HG03045 (cell line): ENCODE results near the gene TEX12.
"Not testable (repeated sequence)": the region's sequence is repeated elsewhere in the genome, so short reads cannot be mapped to it uniquely, and the experiment has no call there.

Source experiments
- ATAC-seq: cut with Tn5 transposase; IDR thresholded peaks from one replicate; pipeline ENCODE4 v1.9.1; 2021; ENCODE audit warnings: mild to moderate bottlenecking, moderate library complexity; ENCODE audit not compliant: unreplicated experiment

Gene TEX12

GRCh38 chr11:112163875-112164685 lies 3.1 kb upstream of the TEX12 start, which contains the start of gene IL18:
IL18 (minus strand) TSS chr11:112164094; CDS start chr11:112155053, 9,041 bp downstream.
- ATAC-seq = no peak

- ATAC-seq = no peak
Measured at GRCh38 chr11:112165049-112165448, 2.1 kb upstream of the TEX12 start.

DNA sequence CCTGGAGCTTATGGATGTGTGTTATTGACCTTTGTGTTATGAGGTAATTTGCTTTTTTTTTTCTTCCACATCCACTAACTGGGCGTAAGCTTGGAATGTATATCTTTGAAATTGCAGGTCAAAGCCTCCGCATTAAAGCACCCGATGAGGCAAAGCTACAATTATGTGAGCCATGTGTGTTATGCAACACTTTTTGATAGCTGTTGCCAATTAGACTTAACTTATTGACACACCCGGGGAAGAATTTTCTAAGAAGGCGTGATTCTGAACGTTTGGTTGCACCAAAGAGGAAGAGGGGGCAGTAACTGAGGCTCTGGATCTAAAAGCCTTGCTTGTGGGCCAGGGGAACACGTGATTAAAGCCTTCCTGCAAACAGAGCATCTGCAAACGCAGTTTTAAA lies 610 bp upstream of the TEX12 start:
- ATAC-seq = no peak

- peak; percentile 49 for ATAC-seq
Measured at GRCh38 chr11:112172362-112172994, 5.3 kb downstream of the TEX12 start.

GRCh38 chr11:112173152-112173551 lies 6.0 kb downstream of the TEX12 start:
- no peak for ATAC-seq

DNA sequence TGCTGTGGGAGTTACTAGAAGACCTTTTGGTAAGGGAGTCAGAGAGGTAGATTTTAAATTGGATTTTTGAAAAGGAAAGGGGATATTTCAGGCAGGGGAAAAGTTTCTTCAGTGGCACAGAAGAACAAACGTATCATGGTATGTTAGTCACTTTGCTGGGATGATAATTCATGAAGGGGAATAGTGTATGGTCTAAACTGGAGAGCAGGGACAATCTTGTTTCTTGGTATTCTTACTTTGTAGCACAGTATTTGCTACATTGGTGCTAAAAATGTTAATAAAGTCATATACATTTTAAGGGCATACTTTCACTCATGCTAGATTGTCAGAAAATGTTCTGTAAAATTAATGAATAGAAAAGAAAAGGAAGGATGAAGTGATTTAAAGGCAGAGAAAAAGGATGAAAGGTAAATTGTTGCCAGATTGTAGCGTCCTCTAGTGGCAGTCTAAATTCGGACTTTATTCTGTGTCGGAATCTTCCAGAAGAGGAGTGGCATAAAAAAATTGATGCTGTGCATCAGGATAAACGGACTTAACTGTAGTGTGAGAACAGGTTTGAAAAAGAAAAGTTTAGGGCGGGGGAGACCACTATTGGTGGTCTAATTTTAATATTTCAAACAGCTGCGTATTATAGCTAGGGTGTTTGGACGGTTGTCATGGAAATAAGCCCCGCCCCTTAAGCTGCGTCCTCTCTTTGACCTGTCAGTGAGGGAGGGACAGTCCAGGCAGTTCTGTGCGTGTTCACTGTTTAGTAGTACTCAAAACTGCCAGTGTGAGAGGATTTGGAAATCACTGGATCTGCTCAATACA lies 7.8 kb downstream of the TEX12 start, which contains the start of gene BCO2:
BCO2 (plus strand) TSS at position 724 of the 810 bp plus-strand sequence. CDS start 90 bp downstream, outside the sequence.
- peak; percentile 50 for ATAC-seq

DNA sequence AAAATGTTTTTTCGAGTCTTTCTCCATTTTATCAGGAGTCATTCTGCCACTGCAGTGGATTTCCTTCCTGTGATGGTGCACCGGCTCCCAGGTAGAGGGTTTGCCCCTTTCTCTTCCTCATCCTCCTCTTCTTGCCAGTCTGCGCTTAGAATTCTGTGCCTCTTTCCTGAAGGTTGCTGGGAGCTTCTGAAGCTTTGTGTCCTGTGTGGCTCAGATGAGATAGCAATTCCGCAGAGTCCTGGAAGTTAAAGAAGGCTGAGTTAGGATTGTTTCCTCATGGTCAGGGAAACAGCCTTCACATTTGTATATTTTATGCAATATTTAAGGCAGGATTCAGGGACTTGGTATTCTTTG lies 8.4 kb downstream of the TEX12 start:
- ATAC-seq = no peak

DNA sequence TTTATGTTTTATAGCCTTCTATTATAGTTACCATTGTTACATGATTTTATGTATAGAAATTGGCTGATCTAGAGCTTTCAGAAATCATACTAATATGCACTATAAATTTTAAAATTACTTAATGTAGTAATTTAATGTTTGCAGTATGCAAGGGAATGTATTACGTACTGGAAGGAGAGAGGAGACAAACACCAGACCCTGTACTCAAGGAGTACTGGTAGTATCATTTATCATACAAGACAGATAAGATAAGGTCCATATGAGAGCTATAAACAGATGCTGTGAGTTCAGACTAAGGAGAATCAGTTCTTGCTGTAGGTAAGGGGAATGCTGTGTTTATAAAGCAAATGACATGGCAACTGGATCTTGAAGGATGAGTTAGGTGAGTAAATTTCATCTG lies 8.9 kb downstream of the TEX12 start:
- ATAC-seq = no peak

DNA sequence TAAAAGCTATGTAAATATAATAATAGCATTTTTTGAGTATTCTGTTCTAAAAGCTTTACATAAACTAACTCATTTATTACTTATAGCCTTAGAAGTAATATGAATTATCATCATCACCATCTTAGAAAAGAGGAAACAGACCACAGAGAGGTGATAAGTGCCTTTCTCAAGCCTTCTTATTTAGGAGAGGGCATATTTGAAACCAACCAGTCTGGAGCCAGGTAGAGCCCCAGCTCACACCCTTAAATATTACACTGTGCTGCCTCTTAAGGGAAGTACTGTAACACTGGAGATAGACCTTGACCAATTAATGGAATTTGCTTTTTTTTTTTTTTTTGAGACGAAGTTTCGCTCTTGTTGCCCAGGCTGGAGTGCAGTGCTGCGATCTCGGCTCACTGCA lies 10.4 kb downstream of the TEX12 start:
- no peak for ATAC-seq

- no peak for ATAC-seq
Measured at GRCh38 chr11:112178428-112178827, 11.3 kb downstream of the TEX12 start.

- ATAC-seq = no peak
Measured at GRCh38 chr11:112178936-112179335, 11.8 kb downstream of the TEX12 start.

- no peak for ATAC-seq
Measured at GRCh38 chr11:112179601-112180000, 12.4 kb downstream of the TEX12 start.

DNA sequence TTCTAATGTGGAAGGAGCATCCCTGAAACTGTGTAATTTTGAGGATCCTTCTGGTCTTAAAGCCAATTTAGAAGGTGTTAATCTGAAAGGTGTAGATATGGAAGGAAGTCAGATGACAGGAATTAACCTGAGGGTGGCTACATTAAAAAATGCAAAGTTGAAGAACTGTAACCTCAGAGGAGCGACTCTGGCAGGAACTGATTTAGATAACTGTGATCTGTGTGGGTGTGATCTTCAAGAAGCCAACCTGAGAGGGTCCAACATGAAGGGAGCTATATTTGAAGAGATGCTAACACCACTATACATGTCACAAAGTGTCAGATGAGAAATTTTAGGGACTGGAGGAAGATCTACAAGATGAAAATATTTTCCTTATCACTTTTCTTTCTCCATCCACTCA lies 15.7 kb downstream of the TEX12 start:
- no peak for ATAC-seq

DNA sequence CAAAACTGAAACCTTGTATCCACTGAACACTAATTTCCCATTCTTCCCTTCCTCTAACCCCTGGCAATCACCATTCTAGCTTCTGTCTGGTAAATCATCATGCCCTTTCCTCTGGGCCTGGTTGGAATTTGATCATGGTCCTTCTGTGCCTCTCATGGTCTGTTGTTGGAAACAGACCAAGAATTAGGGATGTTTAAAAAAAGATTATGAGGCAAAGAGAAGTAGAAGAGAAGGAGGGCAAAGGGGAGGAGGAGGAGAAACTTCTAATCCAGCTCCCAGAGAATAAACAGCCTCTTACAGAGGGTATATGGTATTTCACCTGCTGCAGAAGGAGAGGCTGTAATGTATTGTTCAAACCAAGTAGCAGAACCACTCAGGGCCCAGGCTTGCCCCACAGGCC lies 18.7 kb downstream of the TEX12 start:
- no peak for ATAC-seq

GRCh38 chr11:112186304-112186703 lies 19.1 kb downstream of the TEX12 start:
- ATAC-seq = no peak

DNA sequence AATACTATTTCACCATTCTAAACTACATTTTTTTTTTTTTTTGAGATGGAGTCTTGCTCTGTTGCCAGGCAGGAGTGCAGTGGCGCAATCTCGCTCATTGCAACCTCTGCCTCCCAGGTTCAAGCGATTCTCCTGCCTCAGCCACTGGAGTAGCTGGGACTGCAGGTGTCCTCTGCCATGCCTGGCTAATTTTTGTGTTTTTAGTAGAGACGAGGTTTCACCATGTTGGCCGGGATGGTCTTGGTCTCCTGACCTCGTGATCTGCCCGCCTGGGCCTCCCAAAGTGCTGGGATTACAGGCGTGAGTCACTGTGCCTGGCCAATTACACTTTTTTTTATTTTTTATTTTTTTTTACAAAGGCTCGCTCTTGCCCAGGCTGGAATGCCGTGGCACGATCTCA lies 27.9 kb downstream of the TEX12 start:
- not testable (repeated sequence) for ATAC-seq

- no peak for ATAC-seq
Measured at GRCh38 chr11:112195951-112196351, 28.8 kb downstream of the TEX12 start.

DNA sequence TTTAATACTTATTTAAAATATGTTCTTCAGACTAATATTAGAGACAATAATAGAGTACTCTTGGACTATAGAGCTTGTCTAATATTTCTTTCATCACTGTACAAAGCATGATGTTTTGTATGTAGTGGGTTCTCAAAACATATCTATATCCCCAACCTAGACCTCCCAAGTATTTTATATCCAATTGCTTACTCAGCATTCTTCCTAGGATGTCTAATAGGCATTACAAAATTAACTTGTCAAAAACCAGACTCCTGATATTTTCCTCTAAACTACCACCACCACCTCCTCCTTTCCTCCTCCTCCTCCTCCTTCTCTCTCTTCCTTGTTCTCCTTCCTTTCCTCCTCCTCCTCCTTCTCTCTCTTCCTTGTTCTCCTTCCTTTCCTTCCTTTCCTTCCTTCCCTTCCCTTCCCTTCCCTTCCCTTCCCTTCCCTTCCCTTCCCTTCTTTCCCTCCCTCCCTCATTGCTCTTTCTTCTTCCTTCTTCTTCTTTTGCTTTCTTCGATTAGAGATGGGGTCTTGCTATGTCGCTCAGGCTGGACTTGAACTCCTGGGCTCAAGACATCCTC lies 29.4 kb downstream of the TEX12 start:
- no peak for ATAC-seq

DNA sequence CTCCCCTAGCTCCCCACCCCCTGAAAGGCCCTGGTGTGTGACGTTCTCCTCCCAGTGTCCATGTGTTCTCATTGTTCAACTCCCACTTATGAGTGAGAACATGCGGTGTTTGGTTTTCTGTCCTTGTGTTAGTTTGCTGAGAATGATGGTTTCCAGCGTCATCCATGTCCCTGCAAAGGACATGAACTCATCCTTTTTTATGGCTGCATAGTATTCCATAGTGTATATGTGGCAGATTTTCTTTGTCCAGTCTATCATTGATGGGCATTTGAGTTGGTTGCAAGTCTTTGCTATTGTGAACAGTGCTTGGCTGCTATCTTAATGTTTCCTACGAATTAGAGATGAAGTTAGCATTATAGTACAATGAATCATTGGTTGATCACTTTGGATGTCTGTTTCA lies 31.9 kb downstream of the TEX12 start:
- not testable (repeated sequence) for ATAC-seq

DNA sequence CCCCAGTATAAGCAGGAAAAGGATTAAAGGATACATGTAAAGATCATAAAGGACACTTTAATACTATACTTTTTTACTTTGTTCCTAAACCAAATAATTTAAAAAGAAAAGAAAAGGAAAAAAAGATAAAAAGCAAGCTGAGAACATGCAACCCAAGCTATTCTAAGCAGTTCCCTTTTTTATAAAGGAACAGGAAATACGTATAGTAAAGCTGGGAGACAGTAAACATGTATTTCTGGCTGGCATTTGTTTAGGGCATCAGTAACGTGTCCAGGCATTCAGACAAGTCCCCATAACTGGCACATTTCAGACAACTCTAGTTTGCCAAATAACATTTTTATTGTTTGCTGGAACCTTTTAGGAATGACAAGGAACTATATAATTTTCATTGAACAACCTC lies 33.1 kb downstream of the TEX12 start:
- no peak for ATAC-seq

DNA sequence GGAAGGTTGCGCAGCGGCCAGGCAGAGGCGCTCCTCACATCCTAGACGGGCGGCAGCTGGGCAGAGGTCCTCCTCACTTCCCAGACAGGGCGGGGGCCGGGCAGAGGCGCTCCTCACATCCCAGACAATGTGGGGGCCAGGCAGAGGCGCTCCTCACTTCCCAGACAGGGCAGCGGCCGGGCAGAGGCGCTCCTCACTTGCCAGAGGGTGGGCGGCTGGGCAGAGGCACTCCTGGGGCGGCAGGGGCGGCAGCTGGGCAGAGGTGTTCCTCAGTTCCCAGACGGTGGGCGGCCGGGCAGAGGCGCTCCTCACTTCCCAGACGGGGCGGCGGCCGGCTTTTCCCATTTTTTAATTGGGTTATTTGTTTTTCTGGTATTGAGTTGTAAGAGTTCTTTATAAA lies 38.9 kb downstream of the TEX12 start:
- ATAC-seq = no peak
